ENCODE results near the gene ATP5IF1. TPM values are rescaled to one million over a fixed set of nuclear protein-coding genes. Genes with fewer than 3 reads are reported as not detected.
A peak's percentile ranks its signal among the peaks of the same experiment; 100 is the strongest.

The ATP5IF1 gene
- total and polyA plus RNA-seq, 9 of the 15 experiments (the other 6 are each of a cell fraction or from before 2014, with no cell fraction given), result 292 to 1,422 (median 388) TPM

DNA sequence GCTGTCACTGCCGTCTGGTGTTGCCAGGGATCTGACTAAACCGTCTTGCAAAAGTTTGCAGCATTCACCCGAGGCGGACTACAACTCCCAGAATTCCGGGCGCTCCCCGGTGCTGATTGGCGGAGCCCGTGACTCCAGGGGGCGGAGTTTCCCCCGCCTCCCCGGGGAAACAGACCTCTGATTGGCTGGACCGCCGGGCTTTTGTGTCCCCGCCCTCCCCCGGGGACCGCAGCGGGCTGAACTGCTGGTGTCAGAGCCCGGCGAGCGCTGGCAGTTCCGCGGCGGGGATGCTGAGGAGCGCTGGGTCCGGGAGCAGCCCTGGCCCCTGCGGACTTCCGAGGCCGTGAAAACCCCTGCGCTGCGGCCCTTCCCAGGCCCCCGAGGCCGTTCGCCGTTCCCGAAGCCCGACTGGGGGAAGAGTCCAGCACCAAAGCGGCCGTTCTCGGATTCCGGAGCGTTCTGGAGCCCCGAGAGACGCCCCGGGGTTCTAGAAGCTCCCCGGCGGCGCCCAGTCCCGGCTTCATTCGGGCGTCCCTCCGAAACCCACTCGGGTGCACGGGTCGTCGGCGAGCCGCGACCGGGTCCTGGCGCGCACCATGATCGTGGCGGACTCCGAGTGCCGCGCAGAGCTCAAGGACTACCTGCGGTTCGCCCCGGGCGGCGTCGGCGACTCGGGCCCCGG lies 23.5 kb downstream of the ATP5IF1 start, which contains the start of gene SESN2 (continued):
- TF ChIP-seq IRF2 (CRISPR knock-in tag; IDR thresholded peaks at IDR 0.05) (no peak), DNMT1 (IDR thresholded peaks at IDR 0.05) (no peak), KDM2B (CRISPR knock-in tag; IDR thresholded peaks at IDR 0.05) (peak; percentile 98), ZNF668 (CRISPR knock-in tag; IDR thresholded peaks at IDR 0.05) (no peak), FOXP1 (CRISPR knock-in tag; IDR thresholded peaks at IDR 0.05) (no peak; the same call in 1 of the 2 replicates), ZSCAN29 (IDR thresholded peaks at IDR 0.05) (no peak; the same call in 1 of the 2 replicates), HIVEP1 (CRISPR knock-in tag; IDR thresholded peaks at IDR 0.05) (no peak), ZKSCAN8 (CRISPR knock-in tag; IDR thresholded peaks at IDR 0.05) (no peak; the same call in 1 of the 2 replicates), FOXA3 (CRISPR knock-in tag; conservative IDR thresholded peaks at IDR 0.05 in 1 of 2, IDR thresholded peaks at IDR 0.05 in 1 of 2) (peak in 1 of 2 experiments; percentile 28; a peak in 2 of 4 replicates)
- TF ChIP-seq, protein P1, sequence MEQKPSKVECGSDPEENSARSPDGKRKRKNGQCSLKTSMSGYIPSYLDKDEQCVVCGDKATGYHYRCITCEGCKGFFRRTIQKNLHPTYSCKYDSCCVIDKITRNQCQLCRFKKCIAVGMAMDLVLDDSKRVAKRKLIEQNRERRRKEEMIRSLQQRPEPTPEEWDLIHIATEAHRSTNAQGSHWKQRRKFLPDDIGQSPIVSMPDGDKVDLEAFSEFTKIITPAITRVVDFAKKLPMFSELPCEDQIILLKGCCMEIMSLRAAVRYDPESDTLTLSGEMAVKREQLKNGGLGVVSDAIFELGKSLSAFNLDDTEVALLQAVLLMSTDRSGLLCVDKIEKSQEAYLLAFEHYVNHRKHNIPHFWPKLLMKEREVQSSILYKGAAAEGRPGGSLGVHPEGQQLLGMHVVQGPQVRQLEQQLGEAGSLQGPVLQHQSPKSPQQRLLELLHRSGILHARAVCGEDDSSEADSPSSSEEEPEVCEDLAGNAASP (IDR thresholded peaks at IDR 0.05), result no peak
- TF ChIP-seq, protein P2, sequence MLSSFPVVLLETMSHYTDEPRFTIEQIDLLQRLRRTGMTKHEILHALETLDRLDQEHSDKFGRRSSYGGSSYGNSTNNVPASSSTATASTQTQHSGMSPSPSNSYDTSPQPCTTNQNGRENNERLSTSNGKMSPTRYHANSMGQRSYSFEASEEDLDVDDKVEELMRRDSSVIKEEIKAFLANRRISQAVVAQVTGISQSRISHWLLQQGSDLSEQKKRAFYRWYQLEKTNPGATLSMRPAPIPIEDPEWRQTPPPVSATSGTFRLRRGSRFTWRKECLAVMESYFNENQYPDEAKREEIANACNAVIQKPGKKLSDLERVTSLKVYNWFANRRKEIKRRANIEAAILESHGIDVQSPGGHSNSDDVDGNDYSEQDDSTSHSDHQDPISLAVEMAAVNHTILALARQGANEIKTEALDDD (IDR thresholded peaks at IDR 0.05), result peak; percentile 90; the same call in 1 of the 2 replicates
- TF ChIP-seq, protein P3, sequence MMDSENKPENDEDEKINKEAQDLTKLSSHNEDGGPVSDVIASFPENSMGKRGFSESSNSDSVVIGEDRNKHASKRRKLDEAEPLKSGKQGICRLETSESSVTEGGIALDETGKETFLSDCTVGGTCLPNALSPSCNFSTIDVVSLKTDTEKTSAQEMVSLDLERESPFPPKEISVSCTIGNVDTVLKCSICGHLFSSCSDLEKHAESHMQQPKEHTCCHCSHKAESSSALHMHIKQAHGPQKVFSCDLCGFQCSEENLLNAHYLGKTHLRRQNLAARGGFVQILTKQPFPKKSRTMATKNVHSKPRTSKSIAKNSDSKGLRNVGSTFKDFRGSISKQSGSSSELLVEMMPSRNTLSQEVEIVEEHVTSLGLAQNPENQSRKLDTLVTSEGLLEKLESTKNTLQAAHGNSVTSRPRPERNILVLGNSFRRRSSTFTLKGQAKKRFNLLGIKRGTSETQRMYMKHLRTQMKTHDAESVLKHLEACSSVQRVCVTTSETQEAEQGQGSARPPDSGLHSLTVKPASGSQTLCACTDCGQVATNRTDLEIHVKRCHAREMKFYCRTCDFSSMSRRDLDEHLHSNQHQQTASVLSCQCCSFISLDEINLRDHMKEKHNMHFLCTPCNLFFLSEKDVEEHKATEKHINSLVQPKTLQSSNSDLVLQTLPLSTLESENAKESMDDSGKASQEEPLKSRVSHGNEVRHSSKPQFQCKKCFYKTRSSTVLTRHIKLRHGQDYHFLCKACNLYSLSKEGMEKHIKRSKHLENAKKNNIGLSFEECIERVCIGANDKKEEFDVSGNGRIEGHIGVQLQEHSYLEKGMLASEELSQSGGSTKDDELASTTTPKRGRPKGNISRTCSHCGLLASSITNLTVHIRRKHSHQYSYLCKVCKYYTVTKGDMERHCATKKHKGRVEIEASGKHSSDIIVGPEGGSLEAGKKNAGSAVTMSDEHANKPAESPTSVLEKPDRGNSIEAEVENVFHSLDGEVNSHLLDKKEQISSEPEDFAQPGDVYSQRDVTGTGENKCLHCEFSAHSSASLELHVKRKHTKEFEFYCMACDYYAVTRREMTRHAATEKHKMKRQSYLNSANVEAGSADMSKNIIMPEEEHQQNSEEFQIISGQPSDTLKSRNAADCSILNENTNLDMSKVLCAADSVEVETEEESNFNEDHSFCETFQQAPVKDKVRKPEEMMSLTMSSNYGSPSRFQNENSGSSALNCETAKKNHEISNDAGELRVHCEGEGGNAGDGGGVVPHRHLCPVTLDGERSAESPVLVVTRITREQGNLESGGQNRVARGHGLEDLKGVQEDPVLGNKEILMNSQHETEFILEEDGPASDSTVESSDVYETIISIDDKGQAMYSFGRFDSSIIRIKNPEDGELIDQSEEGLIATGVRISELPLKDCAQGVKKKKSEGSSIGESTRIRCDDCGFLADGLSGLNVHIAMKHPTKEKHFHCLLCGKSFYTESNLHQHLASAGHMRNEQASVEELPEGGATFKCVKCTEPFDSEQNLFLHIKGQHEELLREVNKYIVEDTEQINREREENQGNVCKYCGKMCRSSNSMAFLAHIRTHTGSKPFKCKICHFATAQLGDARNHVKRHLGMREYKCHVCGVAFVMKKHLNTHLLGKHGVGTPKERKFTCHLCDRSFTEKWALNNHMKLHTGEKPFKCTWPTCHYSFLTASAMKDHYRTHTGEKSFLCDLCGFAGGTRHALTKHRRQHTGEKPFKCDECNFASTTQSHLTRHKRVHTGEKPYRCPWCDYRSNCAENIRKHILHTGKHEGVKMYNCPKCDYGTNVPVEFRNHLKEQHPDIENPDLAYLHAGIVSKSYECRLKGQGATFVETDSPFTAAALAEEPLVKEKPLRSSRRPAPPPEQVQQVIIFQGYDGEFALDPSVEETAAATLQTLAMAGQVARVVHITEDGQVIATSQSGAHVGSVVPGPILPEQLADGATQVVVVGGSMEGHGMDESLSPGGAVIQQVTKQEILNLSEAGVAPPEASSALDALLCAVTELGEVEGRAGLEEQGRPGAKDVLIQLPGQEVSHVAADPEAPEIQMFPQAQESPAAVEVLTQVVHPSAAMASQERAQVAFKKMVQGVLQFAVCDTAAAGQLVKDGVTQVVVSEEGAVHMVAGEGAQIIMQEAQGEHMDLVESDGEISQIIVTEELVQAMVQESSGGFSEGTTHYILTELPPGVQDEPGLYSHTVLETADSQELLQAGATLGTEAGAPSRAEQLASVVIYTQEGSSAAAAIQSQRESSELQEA (IDR thresholded peaks at IDR 0.05; ENCODE audit: low read depth), result no peak

Measured in K562 (cell line).